GM12878 (cell line): ENCODE measurements around the gene ERP27. TPM values are rescaled to one million over a fixed set of nuclear protein-coding genes. Genes with fewer than 3 reads are reported as not detected.
A peak's percentile ranks its signal among the peaks of the same experiment; 100 is the strongest.

Experiments
- BCL11A ChIP-seq: IDR thresholded peaks from 2 replicates; pipeline ENCODE4 v1.6.1; 2011; ENCODE audit warnings: low read depth, low read length
- BMI1 ChIP-seq: fragments of 450-650 bp; IDR thresholded peaks from 2 replicates; pipeline ENCODE4 v1.6.1; 2016; ENCODE audit warnings: mild to moderate bottlenecking, moderate library complexity, borderline replicate concordance
- CBX3 ChIP-seq: fragments of 200-600 bp; sonication (generic); IDR thresholded peaks from 2 replicates; pipeline ENCODE4 v1.6.1; 2016; ENCODE audit warnings: low read depth, borderline replicate concordance
- CBX5 ChIP-seq: sonication (generic); IDR thresholded peaks from 2 replicates; pipeline ENCODE4 v1.6.1; 2016; ENCODE audit warnings: low read depth, moderate library complexity, mild to moderate bottlenecking, inconsistent platforms
- CREM ChIP-seq: IDR thresholded peaks from 2 replicates; pipeline ENCODE4 v1.6.1; 2014; ENCODE audit warnings: antibody characterized with exemption, low read depth
- FOXM1 ChIP-seq: IDR thresholded peaks from 2 replicates; pipeline ENCODE4 v1.6.1; 2012; ENCODE audit warnings: low read depth, mild to moderate bottlenecking, inconsistent platforms, low read length, moderate library complexity
- GATAD2B ChIP-seq: fragments of 450-650 bp; conservative IDR thresholded peaks from 2 replicates; pipeline ENCODE4 v1.6.1; 2017; ENCODE audit warnings: low read depth, mild to moderate bottlenecking, moderate library complexity
- HDAC6 ChIP-seq: fragments of 200-600 bp; sonication (generic); IDR thresholded peaks from one replicate; pipeline ENCODE4 v1.8.0; 2017; ENCODE audit warnings: antibody characterized with exemption; ENCODE audit not compliant: unreplicated experiment
- MEF2A ChIP-seq: IDR thresholded peaks from 2 replicates; pipeline ENCODE4 v1.6.1; 2011; ENCODE audit warnings: low read depth, mild to moderate bottlenecking, low read length, moderate library complexity; ENCODE audit not compliant: insufficient read depth
- POLR2AphosphoS5 ChIP-seq: IDR thresholded peaks from 2 replicates; pipeline ENCODE4 v1.6.1; 2011; ENCODE audit warnings: mild to moderate bottlenecking, low read length, inconsistent platforms
- RELA ChIP-seq: fragments of 450-650 bp; IDR thresholded peaks from 2 replicates; pipeline ENCODE4 v1.8.0; 2014; ENCODE audit warnings: borderline replicate concordance; ENCODE audit not compliant: partially characterized antibody
- REST ChIP-seq: IDR thresholded peaks from 2 replicates; pipeline ENCODE4 v1.6.1; 2012; ENCODE audit warnings: mild to moderate bottlenecking, low read depth, low read length
- SREBF1 ChIP-seq: IDR thresholded peaks from 2 replicates; pipeline ENCODE4 v1.6.1; 2012; ENCODE audit warnings: mild to moderate bottlenecking, low read length
- USF1 ChIP-seq: IDR thresholded peaks from 2 replicates; pipeline ENCODE4 v1.6.1; 2011; ENCODE audit warnings: borderline replicate concordance, low read depth, mild to moderate bottlenecking, moderate library complexity, mixed read lengths, low read length; ENCODE audit not compliant: insufficient read depth; ENCODE audit errors: extremely low read length
- YBX1 ChIP-seq: fragments of 450-650 bp; IDR thresholded peaks from 2 replicates; pipeline ENCODE4 v1.6.1; 2016; ENCODE audit warnings: antibody characterized with exemption
- ZBED1 ChIP-seq: IDR thresholded peaks from 2 replicates; pipeline ENCODE4 v1.6.1; 2016; ENCODE audit warnings: borderline replicate concordance
- polyA plus RNA-seq, 11 experiments: library from polyadenylated mRNA; depleted of rRNA in 4 of 11; unstranded in 6 of 11; stranded (reverse) in 5 of 11; fragments of >200 nt; fragmentation: Nextera tagmentation in 4 of 11; fragmentation: Illumina TruSeq in 1 of 11; extraction: Ambion mirVana in 4 of 11; extraction: Trizol in 1 of 11; gene quantifications; 1 replicate in 1 of 11; 2 replicates in 10 of 11; pipeline versions ENCODE4 v1.2.1 to v1.2.3, GENCODE V29; 2011 to 2016; ENCODE audit warnings: inconsistent platforms in 2 of 11, missing spikeins in 2 of 11, low read depth in 1 of 11
- total RNA-seq, 4 experiments: library from RNA; depleted of rRNA in 3 of 4; stranded (reverse); fragments of >200 nt in 3 of 4; fragmentation: Illumina TruSeq in 1 of 4; extraction: Trizol in 1 of 4; gene quantifications; 2 replicates each; pipeline versions ENCODE4 v1.2.1 to v1.2.3, GENCODE V29; 2013 to 2021
- TF ChIP-seq, protein P1 (sequence below): fragments of 450-650 bp; IDR thresholded peaks from 2 replicates; pipeline ENCODE4 v1.6.1; 2017; ENCODE audit warnings: mild to moderate bottlenecking, moderate library complexity
- TF ChIP-seq, protein P2 (sequence below): fragments of 150-350 bp; IDR thresholded peaks from 2 replicates; pipeline ENCODE4 v1.6.1; 2014; ENCODE audit warnings: mild to moderate bottlenecking, low read depth, low read length
- TF ChIP-seq, protein P3 (sequence below): fragments of 450-650 bp; IDR thresholded peaks from 2 replicates; pipeline ENCODE4 v1.6.1; 2014; ENCODE audit warnings: mild to moderate bottlenecking

The ERP27 gene
- total and polyA plus RNA-seq, 10 of the 15 experiments (the other 5 are each of a cell fraction or from before 2014, with no cell fraction given) = 0.91 to 2.4 (median 1.4) TPM

DNA sequence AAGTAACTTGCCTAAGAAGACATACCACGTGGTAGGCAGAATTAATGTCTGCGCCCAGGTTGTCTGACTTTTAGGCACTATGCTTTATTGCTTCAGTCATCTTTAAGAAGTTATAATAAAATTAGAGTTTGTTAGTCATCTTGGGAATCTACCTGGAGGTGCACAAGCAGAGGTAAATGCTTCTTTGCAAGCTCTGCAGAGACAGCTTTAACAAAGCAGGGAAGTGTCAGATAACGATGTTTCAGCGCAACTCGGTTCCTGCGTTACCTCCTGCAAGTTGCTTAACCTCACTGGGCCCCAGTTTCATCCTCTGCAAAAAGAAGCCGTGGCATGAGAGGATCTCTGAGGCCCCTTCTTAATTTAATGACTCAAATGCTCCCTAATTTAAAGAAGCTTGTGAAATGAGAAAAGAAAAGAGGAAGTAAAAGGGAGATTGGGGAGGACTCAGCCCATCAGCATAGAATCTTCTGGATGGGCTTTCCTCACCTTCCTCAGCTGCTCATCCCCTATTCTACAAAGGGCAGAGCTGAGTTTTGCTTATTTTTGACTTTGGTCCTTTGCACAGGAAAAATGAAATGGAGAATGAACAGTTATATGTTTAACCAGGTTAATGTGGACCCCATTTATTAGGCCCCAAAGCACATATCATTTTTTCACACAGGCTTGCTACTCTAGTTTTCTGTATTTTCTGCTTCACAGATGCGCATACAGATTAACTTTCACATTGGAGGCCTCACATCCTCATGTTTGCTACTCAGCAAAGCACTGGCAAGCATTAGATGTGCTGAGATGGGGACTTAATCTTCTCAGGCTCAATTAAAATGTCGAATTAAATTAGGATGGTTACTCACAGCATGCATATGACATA, 17.9 kb upstream of the ERP27 start (continued):
- TF ChIP-seq REST = no peak
- TF ChIP-seq BCL11A = peak; percentile 76
- TF ChIP-seq, protein P1, sequence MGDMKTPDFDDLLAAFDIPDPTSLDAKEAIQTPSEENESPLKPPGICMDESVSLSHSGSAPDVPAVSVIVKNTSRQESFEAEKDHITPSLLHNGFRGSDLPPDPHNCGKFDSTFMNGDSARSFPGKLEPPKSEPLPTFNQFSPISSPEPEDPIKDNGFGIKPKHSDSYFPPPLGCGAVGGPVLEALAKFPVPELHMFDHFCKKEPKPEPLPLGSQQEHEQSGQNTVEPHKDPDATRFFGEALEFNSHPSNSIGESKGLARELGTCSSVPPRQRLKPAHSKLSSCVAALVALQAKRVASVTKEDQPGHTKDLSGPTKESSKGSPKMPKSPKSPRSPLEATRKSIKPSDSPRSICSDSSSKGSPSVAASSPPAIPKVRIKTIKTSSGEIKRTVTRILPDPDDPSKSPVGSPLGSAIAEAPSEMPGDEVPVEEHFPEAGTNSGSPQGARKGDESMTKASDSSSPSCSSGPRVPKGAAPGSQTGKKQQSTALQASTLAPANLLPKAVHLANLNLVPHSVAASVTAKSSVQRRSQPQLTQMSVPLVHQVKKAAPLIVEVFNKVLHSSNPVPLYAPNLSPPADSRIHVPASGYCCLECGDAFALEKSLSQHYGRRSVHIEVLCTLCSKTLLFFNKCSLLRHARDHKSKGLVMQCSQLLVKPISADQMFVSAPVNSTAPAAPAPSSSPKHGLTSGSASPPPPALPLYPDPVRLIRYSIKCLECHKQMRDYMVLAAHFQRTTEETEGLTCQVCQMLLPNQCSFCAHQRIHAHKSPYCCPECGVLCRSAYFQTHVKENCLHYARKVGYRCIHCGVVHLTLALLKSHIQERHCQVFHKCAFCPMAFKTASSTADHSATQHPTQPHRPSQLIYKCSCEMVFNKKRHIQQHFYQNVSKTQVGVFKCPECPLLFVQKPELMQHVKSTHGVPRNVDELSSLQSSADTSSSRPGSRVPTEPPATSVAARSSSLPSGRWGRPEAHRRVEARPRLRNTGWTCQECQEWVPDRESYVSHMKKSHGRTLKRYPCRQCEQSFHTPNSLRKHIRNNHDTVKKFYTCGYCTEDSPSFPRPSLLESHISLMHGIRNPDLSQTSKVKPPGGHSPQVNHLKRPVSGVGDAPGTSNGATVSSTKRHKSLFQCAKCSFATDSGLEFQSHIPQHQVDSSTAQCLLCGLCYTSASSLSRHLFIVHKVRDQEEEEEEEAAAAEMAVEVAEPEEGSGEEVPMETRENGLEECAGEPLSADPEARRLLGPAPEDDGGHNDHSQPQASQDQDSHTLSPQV = no peak
- TF ChIP-seq BMI1 = no peak
- no peak for TF ChIP-seq CBX5
- peak; percentile 13; the same call in 1 of the 2 replicates for TF ChIP-seq POLR2AphosphoS5
- no peak for TF ChIP-seq HDAC6
- no peak for TF ChIP-seq YBX1
- TF ChIP-seq USF1 = no peak
- no peak; the same call in 1 of the 2 replicates for TF ChIP-seq GATAD2B
- TF ChIP-seq CREM = no peak
- TF ChIP-seq MEF2A = peak; percentile 66; the same call in 1 of the 2 replicates
- TF ChIP-seq FOXM1 = no peak
- TF ChIP-seq, protein P2, sequence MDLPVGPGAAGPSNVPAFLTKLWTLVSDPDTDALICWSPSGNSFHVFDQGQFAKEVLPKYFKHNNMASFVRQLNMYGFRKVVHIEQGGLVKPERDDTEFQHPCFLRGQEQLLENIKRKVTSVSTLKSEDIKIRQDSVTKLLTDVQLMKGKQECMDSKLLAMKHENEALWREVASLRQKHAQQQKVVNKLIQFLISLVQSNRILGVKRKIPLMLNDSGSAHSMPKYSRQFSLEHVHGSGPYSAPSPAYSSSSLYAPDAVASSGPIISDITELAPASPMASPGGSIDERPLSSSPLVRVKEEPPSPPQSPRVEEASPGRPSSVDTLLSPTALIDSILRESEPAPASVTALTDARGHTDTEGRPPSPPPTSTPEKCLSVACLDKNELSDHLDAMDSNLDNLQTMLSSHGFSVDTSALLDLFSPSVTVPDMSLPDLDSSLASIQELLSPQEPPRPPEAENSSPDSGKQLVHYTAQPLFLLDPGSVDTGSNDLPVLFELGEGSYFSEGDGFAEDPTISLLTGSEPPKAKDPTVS = peak; percentile 91
- TF ChIP-seq CBX3 = no peak
- no peak for TF ChIP-seq ZBED1
- no peak for TF ChIP-seq RELA
- TF ChIP-seq, protein P3, sequence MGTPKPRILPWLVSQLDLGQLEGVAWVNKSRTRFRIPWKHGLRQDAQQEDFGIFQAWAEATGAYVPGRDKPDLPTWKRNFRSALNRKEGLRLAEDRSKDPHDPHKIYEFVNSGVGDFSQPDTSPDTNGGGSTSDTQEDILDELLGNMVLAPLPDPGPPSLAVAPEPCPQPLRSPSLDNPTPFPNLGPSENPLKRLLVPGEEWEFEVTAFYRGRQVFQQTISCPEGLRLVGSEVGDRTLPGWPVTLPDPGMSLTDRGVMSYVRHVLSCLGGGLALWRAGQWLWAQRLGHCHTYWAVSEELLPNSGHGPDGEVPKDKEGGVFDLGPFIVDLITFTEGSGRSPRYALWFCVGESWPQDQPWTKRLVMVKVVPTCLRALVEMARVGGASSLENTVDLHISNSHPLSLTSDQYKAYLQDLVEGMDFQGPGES = no peak
- TF ChIP-seq SREBF1 = no peak
